WTC11 (cell line): ENCODE data around the gene MICAL2.

Experiments used
- CTCF ChIP-seq: fragments of 200-600 bp; IDR thresholded peaks from 2 replicates; pipeline ENCODE4 v1.8.0; 2022; ENCODE audit warnings: antibody characterized with exemption
- RELA ChIP-seq: sonication (generic); formaldehyde crosslinking; IDR thresholded peaks from 2 replicates; pipeline ENCODE4 v1.8.1; 2022; ENCODE audit warnings: missing genetic modification reagents, mild to moderate bottlenecking, borderline replicate concordance

GRCh38 chr11:12212821-12213185 is 102.4 kb downstream of the MICAL2 start:
- TF ChIP-seq RELA: no peak
- TF ChIP-seq CTCF: no peak
